Endothelial cell of umbilical vein (primary cell): Measurements from ENCODE around the gene LARGE1. TPM values are rescaled to one million over a fixed set of nuclear protein-coding genes. Genes with fewer than 3 reads are reported as not detected.

Experiments used
- BruUV-seq: library from RNA; stranded (reverse); fragments of 400-500 nt; replicated peaks from 2 replicates; lab custom pipeline; 2021; lab: Mats Ljungman, UMichigan
- CTCF ChIA-PET: fragments of 300-600, 350-600 bp; sonication (Branson Sonifier 250); formaldehyde crosslinking; loops from one replicate; lab custom pipeline; 2021; ENCODE audit warnings: antibody characterized with exemption, inconsistent platforms; lab: Charles Lee
- POLR2A ChIA-PET: fragments of 300-600, 350-600 bp; sonication (Branson Sonifier 250); formaldehyde crosslinking; loops from one replicate; lab custom pipeline; 2021; ENCODE audit warnings: antibody characterized with exemption, inconsistent platforms; lab: Charles Lee
- DNase-seq: peaks from one replicate; pipeline ENCODE4 v3.0.0-alpha.2; 2011; ENCODE audit warnings: low read depth, low spot score
- FAIRE-seq: peaks from 2 replicates; lab custom pipeline; 2011; peaks lifted over from hg19 to GRCh38; lab: Jason Lieb, UNC
- H2AFZ ChIP-seq: 2 replicates; pipeline ENCODE4 v1.6.0; 2012; ENCODE audit warnings: low read depth, low read length, control low read depth, inconsistent platforms
- H3K27ac ChIP-seq: 2 replicates; pipeline ENCODE4 v1.5.1; 2011; ENCODE audit warnings: low read depth, mild to moderate bottlenecking, control low read depth, low read length, moderate library complexity; ENCODE audit not compliant: insufficient read depth
- H3K27me3 ChIP-seq, 2 experiments: 2 replicates each; pipeline versions ENCODE4 v1.6.0 to v1.6.1; 2011; ENCODE audit warnings: low read length in 2 of 2, mixed read lengths in 1 of 2; ENCODE audit not compliant: control insufficient read depth in 2 of 2, insufficient read depth in 2 of 2
- H3K36me3 ChIP-seq, 2 experiments: 2 replicates in 1 of 2; 3 replicates in 1 of 2; pipeline ENCODE4 v1.5.1; 2011; ENCODE audit warnings: low read length in 2 of 2, mild to moderate bottlenecking in 1 of 2, moderate library complexity in 1 of 2; ENCODE audit not compliant: control insufficient read depth in 2 of 2, insufficient read depth in 2 of 2; ENCODE audit errors: extremely low read depth in 1 of 2
- H3K4me1 ChIP-seq: 3 replicates; pipeline ENCODE4 v1.5.1; 2011; ENCODE audit warnings: mild to moderate bottlenecking, low read length; ENCODE audit not compliant: control insufficient read depth, insufficient read depth; ENCODE audit errors: extremely low read depth
- H3K4me2 ChIP-seq: 2 replicates; pipeline ENCODE4 v1.6.1; 2011; ENCODE audit warnings: low read length, control low read depth, mixed read lengths; ENCODE audit not compliant: insufficient read depth
- H3K4me3 ChIP-seq, 3 experiments: fragments of 200-600 bp in 1 of 3; sonication (generic), shearing (Covaris generic) in 1 of 3; replicated peaks in 1 of 3; 2 replicates each; pipeline ENCODE4 v1.5.1; 2011 to 2016; ENCODE audit warnings: control low read depth in 3 of 3, low read length in 3 of 3, mild to moderate bottlenecking in 2 of 3, inconsistent platforms in 1 of 3, low read depth in 1 of 3, moderate library complexity in 1 of 3; ENCODE audit not compliant: insufficient read depth in 1 of 3
- H3K79me2 ChIP-seq: 2 replicates; pipeline ENCODE4 v1.6.0; 2012; ENCODE audit warnings: low read length, inconsistent platforms; ENCODE audit not compliant: control insufficient read depth, insufficient read depth
- H3K9ac ChIP-seq: replicated peaks from 2 replicates; pipeline ENCODE3; 2011; ENCODE audit warnings: low read length, control low read depth; ENCODE audit not compliant: insufficient read depth; ENCODE audit errors: extremely low read depth
- H3K9me1 ChIP-seq: replicated peaks from 3 replicates; pipeline ENCODE4 v1.6.0; 2011; ENCODE audit warnings: mild to moderate bottlenecking, low read length; ENCODE audit not compliant: control insufficient read depth, insufficient read depth; ENCODE audit errors: extremely low read depth
- H3K9me3 ChIP-seq: replicated peaks from 2 replicates; pipeline ENCODE4 v1.5.1; 2012; ENCODE audit warnings: low read length, inconsistent platforms; ENCODE audit not compliant: control insufficient read depth, insufficient read depth
- H4K20me1 ChIP-seq: replicated peaks from 2 replicates; pipeline ENCODE3; 2011; ENCODE audit warnings: mild to moderate bottlenecking, low read length; ENCODE audit not compliant: control insufficient read depth, insufficient read depth; ENCODE audit errors: extremely low read depth
- CTCF ChIP-seq, 2 donors: IDR thresholded peaks; 1 replicate in 1 of 2; 2 replicates in 1 of 2; pipeline ENCODE4 v1.5.1; 2011; ENCODE audit warnings: low read length in 2 of 2, mild to moderate bottlenecking in 2 of 2, moderate library complexity in 2 of 2, control low read depth in 1 of 2, inconsistent platforms in 1 of 2, low read depth in 1 of 2; ENCODE audit not compliant: insufficient read depth in 1 of 2; ENCODE audit errors: extremely low read depth in 1 of 2
- EZH2 ChIP-seq: IDR thresholded peaks from 2 replicates; pipeline ENCODE4 v1.6.1; 2012; ENCODE audit warnings: borderline replicate concordance, low read depth, mild to moderate bottlenecking, moderate library complexity, low read length, inconsistent platforms; ENCODE audit not compliant: severe bottlenecking
- FOS ChIP-seq: IDR thresholded peaks from 2 replicates; pipeline ENCODE4 v1.6.1; 2011; ENCODE audit warnings: mild to moderate bottlenecking, low read length, moderate library complexity, borderline replicate concordance; ENCODE audit not compliant: insufficient read depth
- GATA2 ChIP-seq: IDR thresholded peaks from 2 replicates; pipeline ENCODE4 v1.7.0; 2011; ENCODE audit warnings: low read depth, mild to moderate bottlenecking, moderate library complexity, mixed read lengths, low read length; ENCODE audit not compliant: insufficient read length, insufficient read depth
- JUN ChIP-seq: IDR thresholded peaks from 2 replicates; pipeline ENCODE4 v1.6.1; 2011; ENCODE audit warnings: borderline replicate concordance, low read depth; ENCODE audit not compliant: insufficient read length, insufficient read depth
- MAX ChIP-seq: IDR thresholded peaks from 2 replicates; pipeline ENCODE4 v1.6.1; 2011; ENCODE audit not compliant: insufficient read depth, insufficient read length
- MYC ChIP-seq: IDR thresholded peaks from one replicate; pipeline ENCODE4 v1.6.1; 2011; ENCODE audit warnings: mild to moderate bottlenecking, low read depth, low read length
- POLR2A ChIP-seq: IDR thresholded peaks from 2 replicates; pipeline ENCODE4 v1.6.1; 2012; ENCODE audit warnings: low read depth, mild to moderate bottlenecking, control low read depth, low read length
- POLR2AphosphoS5 ChIP-seq: IDR thresholded peaks from 2 replicates; pipeline ENCODE4 v1.6.1; 2012; ENCODE audit warnings: low read depth, mild to moderate bottlenecking, control low read depth, low read length, moderate library complexity; ENCODE audit not compliant: insufficient read depth
- dilution Hi-C: fragments of 300-500 bp; cut with MboI; formaldehyde crosslinking; loops from one replicate; pipeline ENCODE4 v1.15.0; 2019; ENCODE audit warnings: low sequenced_read_pairs; ENCODE audit not compliant: extremely low pct_ligation_motif_present
- intact Hi-C: fragments of 100-400 bp; cut with micrococcal nuclease; formaldehyde crosslinking; loops from one replicate; pipeline ENCODE4 v1.10.0; 2022
- polyA plus RNA-seq, 4 experiments: library from polyadenylated mRNA; depleted of rRNA in 3 of 4; stranded (reverse) in 3 of 4; unstranded in 1 of 4; fragments of >200 nt; gene quantifications; 2 replicates each; pipeline versions ENCODE4 v1.2.1 to v1.2.3, GENCODE V29; 2011 to 2012; ENCODE audit warnings: missing spikeins in 1 of 4
- total RNA-seq: library from RNA; stranded (reverse); gene quantifications from 2 replicates; pipeline ENCODE4 v1.2.3, GENCODE V29; 2021

LARGE1 gene
- total and polyA plus RNA-seq, 2 donors (not counting 3 experiments of a cell fraction or from before 2014, with no cell fraction given): 0.95 to 4.4 TPM

- dilution Hi-C loops: no loop called here
- TF ChIP-seq MAX: no peak
- TF ChIP-seq MYC: no peak
- no peak for TF ChIP-seq FOS
- TF ChIP-seq EZH2: no peak
- no peak for TF ChIP-seq CTCF (IDR thresholded peaks at IDR 0.05; ENCODE audit: extremely low read depth in 1 of 2, insufficient read depth in 1 of 2, low read depth in 1 of 2, low read length in 2 of 2)
- no peak for TF ChIP-seq POLR2A
- no peak for TF ChIP-seq GATA2
- TF ChIP-seq POLR2AphosphoS5: no peak
- no peak for TF ChIP-seq JUN
- Histone ChIP-seq H3K27me3 (no peaks in the 10 kb centered on the region), H3K27ac (no peak overlapping the region), H3K4me1 (no peaks in the 10 kb centered on the region), H3K36me3 (no peaks in the 10 kb centered on the region), H2AFZ (no peak overlapping the region), H3K4me3 (no peak overlapping the region), H3K4me2 (no peak overlapping the region), H4K20me1 (no peaks in the 10 kb centered on the region), H3K79me2 (no peaks in the 10 kb centered on the region), H3K9me3 (peaks cover 2% of the 10 kb centered on the region), H3K9me1 (no peaks in the 10 kb centered on the region), H3K9ac (no peak overlapping the region)
- no peak for DNase-seq
- FAIRE-seq: no peak
- POLR2A ChIA-PET: no interaction called here
- BruUV-seq: no TSS peak
- intact Hi-C loops: no loop called here
- CTCF ChIA-PET: no interaction called here
Observed at GRCh38 chr22:33796494-33796893, 123.8 kb downstream of the LARGE1 start.
